HG03558 (cell line): Measurements from ENCODE around the gene CFAP65.

Experiments
- ATAC-seq: cut with Tn5 transposase; IDR thresholded peaks from one replicate; pipeline ENCODE4 v1.9.1; 2021; ENCODE audit warnings: moderate number of reproducible peaks; ENCODE audit not compliant: unreplicated experiment; ENCODE audit errors: extremely low read depth

CFAP65 gene

GRCh38 chr2:218953366-218953954, 87.9 kb downstream of the CFAP65 start:
- ATAC-seq = no peak
